KOPT-K1 (cell line): ENCODE measurements around the gene NUDT16L1.

Experiments
- H3K27ac ChIP-seq: fragments of 200-600 bp; sonication (generic); 2 replicates; pipeline ENCODE4 v1.5.1; 2016; ENCODE audit warnings: antibody characterized with exemption, mild to moderate bottlenecking, low read depth, low read length; ENCODE audit not compliant: poor library complexity, severe bottlenecking
- H3K36me3 ChIP-seq: fragments of 200-600 bp; sonication (generic); 2 replicates; pipeline ENCODE4 v1.5.1; 2017; ENCODE audit warnings: antibody characterized with exemption, mild to moderate bottlenecking, low read length, moderate library complexity; ENCODE audit not compliant: insufficient read depth
- H3K9me3 ChIP-seq: fragments of 200-600 bp; sonication (generic); 2 replicates; pipeline ENCODE4 v1.5.1; 2017; ENCODE audit warnings: antibody characterized with exemption, low read length, mild to moderate bottlenecking; ENCODE audit not compliant: insufficient read depth, poor library complexity, severe bottlenecking

The NUDT16L1 gene

DNA sequence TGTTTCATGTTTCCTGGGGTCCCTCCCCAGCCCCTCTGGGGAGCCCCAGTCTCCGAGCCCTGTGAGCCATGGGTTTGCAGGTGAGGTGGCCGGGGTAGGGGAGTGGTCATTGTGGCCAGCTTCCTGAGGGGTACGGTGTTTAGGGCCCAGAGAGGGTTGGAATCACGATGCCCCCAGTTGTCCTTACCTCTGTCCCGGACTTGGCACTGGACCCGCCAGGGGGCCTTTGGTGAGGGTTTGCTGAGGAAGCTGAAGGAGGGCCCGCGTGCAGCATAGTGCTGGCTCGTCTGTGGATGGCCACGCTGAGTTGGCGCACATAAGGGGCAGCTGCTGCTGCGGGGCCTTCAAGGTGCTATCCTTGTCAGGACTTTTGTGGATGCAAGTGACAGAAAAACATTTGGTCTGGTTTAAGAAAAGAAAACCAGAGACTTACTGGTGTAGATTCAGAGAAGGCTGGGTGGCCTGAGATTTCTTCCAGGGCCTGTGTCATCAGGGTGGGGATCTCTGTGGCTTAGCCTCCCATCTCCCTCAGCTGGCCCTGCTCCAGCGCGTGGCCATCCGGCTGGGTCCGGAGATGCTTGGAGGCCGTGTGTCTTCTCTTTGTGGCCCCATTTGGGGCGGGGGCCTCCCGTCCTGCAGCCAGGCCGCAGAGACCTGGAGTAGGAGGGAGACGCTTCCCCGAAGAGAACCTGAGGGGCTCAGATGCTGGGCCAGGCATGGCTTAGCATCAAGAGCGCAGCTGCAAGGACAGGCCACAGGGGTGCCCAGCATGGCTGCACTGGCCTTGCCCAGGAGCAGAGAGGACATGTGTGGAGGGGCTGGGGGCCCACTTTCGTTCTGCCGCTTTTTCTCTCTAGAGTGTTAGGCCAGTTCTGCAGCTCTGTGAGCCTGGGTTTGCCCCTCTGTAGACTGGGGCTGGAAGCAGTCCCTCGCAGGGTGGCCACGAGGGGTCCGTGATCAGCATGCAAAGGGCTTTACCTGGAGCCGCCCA is 33.7 kb upstream of the NUDT16L1 start:
- H3K9me3 ChIP-seq: no peaks in the 10 kb centered on the region
- H3K36me3 ChIP-seq: peaks cover 37% of the 10 kb centered on the region; the same call in 1 of the 2 replicates
- no peak overlapping the region for H3K27ac ChIP-seq

DNA sequence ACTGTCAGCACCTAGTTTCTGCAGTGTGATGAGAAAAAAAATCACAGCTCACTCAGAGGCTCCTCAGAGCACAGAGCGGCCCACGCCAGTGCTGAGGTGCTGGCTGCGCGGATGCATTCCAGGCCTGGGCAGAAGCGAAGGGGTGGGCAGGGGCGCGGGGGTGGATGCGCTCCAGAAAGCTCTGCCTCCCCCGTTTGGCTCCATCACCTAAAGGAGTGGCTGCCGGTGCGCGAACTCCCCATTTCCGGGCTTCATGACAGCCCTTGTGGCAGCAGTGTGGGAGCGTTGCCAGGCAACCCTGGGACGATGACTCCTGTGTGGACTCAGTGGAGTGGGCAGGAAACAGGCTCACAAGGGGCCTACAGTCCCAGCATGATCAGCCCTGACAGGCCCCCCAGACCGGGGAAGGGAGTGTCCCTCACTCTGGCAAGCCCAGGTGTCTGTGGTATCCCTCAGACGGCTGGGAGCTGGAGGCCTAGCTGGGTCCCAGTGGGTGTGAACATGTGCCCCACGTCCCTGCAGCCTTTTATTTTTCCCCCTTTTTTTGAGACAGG is 32.8 kb upstream of the NUDT16L1 start:
- Histone ChIP-seq H3K27ac (no peak overlapping the region), H3K36me3 (peaks cover 29% of the 10 kb centered on the region; the same call in 1 of the 2 replicates), H3K9me3 (no peaks in the 10 kb centered on the region)

DNA sequence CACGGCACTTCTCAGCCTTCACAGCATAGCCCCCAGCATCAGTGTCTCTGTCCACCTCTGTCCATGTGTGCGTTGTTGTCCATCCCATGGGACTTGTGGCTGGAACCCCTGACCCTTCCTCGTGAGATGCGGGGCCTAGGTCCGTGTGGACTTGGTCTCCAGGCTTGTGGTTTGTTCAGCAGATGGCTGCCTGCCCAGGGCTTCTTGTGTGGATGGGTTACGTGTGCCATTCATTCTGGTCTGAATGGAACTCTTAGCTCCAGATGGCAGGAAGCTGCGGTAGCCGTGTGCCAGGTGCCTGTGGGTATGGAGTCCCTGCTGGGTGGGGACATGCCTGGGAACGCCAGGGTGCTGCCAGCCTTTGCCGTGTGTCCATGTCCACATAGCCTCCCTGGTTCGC is 31.7 kb upstream of the NUDT16L1 start:
- no peaks in the 10 kb centered on the region for H3K9me3 ChIP-seq
- H3K27ac ChIP-seq: no peak overlapping the region
- H3K36me3 ChIP-seq: peaks cover 25% of the 10 kb centered on the region

DNA sequence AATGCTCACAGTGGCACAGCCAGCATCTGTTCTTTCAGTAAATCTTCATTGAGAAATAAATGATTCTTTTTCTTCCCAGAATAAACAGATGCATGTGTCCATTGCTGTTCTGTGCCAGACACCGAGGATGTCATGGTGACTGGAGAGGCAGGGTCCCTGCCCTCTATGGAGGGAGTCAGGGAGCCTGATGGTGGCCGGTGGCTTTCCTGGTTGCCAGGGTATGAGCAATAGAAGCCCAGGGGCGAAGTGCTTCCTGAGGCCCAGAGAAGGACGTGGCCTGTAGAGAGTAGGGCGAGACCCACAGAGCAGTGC is 29.9 kb upstream of the NUDT16L1 start:
- Histone ChIP-seq H3K36me3 (peaks cover 31% of the 10 kb centered on the region), H3K27ac (no peak overlapping the region), H3K9me3 (no peaks in the 10 kb centered on the region)

DNA sequence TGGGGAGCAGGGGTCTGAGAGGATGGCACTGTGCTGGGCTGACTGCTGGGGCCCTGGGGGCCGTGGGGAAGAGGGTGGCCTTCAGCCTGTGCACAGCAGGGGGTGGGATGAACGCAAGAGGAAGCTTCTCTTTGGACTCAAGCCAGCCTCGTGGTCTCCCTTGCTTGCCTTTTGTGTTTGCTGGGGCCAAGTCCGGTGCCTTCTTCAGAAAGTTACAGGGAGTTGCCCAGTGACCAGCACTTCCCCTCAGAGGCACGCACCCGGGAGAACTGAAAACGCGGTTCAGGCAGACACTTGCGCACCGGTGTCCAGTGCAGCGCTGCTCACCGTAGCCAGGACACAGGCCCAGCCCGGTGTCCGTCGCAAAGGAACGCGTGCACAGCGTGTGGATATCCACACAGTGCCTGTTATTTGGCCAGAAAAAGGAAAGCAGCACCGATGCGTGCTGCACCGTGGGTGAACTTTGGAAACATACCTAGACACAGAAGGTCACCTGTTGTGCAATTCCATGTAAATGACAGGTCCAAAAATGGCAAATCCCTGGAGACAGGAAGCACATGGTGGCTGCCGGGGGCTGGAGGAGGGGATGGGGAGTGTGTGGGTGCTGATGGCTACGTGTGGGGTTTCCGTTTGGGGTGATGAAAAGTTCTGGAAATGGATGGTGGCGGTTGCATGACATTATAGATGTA is 29.4 kb upstream of the NUDT16L1 start:
- no peaks in the 10 kb centered on the region for H3K9me3 ChIP-seq
- H3K27ac ChIP-seq: no peak overlapping the region
- H3K36me3 ChIP-seq: peaks cover 33% of the 10 kb centered on the region

DNA sequence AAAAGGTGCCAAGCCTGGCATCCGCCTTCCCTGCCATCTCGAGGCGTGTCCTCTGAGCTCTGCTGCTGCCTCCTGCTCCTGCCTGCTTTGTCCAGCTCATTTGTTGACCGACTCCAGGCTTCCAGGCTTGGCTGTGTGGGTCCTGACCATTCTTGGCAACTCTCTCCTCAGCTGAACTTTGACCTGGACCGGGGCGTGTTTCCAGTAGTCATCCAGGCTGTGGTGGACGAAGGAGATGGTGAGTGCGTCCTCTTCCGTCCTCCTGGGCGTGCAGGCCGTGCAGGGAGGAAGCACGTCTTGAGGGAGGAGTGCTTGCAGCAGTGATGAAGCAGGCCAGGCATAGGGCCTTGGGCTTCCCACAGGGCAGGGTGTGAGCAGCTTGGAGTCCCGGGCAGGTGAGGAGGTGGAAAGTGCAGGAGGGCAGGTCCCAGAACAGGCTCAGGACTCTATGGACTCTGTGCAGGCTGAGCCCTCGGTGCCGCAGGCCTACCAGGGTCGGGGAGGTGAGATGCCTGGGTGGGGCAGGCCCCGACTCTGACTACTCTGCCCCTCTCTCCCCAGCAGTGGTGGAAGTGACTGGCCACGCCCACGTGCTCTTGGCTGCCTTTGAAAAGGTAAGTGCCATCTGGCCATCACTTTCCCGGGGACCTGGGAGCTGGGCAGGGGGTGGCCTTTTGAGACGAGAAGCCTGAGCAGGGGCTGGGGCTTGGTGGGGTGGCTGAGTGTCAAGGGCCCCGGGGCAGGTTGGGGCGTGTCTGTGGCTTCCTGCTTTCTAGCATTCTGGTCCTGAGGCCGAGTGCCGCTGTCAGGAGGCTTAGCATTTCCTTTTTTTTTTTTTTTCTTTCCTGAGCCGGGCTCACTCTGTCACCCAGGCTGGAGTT is 28.6 kb upstream of the NUDT16L1 start:
- peaks cover 42% of the 10 kb centered on the region for H3K36me3 ChIP-seq
- peak overlapping the region; percentile 43 for H3K27ac ChIP-seq
- no peaks in the 10 kb centered on the region for H3K9me3 ChIP-seq

DNA sequence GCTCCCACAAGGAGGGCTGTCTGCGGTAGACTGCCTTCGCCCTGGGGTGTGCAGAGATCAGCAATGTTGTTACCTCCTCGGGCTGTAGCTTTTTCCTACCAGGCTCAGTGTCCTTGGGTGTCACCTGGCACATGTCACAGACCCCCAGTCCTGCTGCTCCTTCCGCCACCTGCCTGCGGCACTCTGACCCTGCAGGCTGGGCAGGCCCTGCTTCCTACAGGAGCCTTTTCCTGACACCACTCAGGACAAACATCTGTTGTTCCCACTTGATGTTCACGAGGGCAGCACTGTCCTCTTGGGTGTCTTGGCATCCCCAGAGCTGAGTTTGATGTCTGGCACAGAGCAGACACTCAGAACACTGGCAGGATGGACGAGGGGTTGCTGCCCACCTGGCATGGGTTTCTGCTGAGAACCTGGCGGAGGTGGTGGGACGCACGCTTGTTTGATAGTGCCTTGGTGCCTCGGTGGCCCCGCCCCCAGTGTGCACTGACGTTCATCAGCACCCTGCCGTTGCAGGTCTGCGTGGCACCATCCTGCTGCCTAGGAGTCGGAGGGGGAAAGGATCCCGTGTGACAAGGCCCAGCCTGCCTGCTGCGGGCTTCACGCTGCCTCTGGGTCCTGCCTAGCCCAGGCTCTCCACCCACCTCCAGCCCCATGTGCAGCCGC is 26.7 kb upstream of the NUDT16L1 start:
- peaks cover 52% of the 10 kb centered on the region for H3K36me3 ChIP-seq
- H3K9me3 ChIP-seq: no peaks in the 10 kb centered on the region
- H3K27ac ChIP-seq: no peak overlapping the region

DNA sequence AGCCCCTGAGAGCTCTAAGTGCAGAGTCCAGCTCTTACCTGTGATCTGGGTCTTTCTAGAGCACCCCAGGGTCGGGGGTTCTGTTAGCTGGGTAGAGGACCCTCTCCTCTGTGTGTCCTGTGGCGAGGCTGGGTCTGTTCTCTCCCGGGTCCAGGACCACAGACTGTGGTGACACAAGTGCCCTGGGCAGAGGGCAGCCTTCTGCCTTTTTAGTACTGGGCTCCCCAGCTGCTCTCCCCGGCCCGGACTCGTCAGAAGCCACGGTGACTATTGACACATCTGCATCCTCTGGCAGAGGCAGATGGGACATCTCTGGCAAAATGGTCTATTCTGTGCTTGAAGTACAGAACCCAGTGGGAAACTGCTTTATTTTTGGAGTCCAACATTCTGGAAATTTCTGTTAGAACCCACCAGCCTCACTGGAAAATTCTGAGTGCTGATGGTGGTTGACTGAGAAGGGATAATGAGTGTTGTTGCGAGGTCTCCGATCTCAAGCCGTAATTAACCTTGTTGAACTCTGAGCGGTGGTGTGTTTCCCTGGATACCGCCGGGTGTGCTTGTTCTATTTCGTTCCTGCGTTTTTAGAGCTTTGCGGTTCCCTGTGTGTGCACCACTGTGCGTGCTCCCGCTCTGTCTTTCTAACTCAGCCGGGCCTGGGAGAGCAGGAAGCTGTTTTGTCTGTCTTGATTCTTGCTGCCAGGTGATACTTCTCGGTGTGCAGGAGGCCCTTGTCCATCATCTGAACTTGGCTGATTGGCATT is 26.0 kb upstream of the NUDT16L1 start:
- H3K27ac ChIP-seq: no peak overlapping the region
- H3K36me3 ChIP-seq: peaks cover 53% of the 10 kb centered on the region

DNA sequence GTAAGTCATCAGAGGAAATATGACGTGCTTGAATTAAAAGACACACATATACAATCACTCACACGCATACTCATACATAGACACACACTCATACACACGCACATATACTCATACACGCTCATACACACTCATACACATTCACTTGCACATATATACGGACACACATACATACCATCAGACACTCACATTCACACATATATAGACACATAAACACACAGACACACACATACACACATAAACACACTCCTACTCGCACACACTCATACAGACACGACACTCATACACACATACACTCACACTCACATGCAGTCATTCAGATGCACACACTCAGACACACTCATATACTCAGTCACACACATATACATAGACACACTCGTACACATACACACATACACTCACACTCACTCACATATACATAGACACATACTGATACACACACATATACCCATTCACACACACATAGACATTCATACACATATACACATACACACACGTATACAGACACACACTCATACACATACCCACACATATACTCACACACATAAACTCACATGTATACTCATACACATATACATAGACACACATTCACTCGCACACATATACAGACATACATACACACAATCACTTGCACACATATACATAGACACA is 24.9 kb upstream of the NUDT16L1 start:
- H3K9me3 ChIP-seq: no peaks in the 10 kb centered on the region
- H3K36me3 ChIP-seq: peaks cover 60% of the 10 kb centered on the region
- H3K27ac ChIP-seq: no peak overlapping the region

More for the DNA sequence above, 26.0 kb upstream of the NUDT16L1 start:
- H3K9me3 ChIP-seq: no peaks in the 10 kb centered on the region

DNA sequence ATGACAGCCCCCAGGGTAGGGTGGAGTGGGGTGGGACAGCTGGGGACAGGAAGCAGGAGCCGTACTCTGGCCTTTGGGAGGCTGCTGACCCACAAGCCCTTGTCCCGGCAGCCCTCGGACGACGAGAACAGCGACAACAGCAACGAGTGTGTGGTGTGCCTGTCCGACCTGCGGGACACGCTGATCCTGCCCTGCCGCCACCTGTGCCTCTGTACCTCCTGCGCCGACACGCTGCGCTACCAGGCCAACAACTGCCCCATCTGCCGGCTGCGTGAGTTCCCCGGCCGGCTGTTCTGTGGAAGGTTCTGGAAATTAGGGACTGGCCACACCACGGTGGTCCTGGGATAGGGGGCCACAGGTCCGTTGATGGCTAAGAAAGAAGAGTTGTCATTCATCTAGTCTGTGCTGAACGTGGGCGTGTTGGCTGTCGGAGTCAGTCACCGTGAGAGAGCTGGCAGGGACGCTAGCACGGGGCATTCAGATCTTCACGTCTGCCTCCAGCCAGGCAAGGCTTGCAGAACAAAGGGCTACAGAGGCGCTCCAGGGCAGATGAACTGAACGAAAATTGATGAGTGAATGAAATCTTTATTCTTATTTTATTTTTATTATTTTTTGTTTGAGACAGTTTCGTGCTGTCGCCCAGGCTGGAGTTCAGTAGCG is 19.8 kb upstream of the NUDT16L1 start:
- Histone ChIP-seq H3K27ac (no peak overlapping the region), H3K9me3 (no peaks in the 10 kb centered on the region), H3K36me3 (peaks cover 33% of the 10 kb centered on the region)

DNA sequence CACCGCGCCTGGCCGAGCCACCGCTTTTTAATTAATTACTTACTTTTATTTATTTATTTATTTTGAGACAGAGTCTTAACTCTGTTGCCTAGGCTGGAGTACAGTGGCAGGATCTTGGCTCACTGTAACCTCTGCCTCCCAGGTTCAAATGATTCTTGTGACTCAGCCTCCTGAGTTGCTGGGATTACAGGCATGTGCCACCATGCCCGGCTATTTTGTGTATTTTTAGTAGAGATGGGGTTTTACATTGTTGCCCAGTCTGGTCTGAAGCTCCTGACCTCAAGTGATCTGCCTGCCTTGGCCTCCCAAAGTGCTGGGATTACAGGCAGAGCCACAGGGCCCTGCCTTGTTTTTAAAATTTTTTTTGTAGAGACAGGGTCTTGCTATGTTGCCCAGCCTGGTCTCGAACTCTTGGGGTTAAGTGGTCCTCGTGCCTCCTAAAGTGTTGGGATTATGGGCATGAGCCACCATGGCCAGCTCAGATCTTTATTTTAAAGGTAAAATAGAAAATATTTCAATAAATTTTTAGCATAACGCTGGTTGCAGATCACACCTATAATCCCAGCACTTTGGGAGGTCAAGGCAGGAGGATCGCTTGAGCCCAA is 18.3 kb upstream of the NUDT16L1 start:
- Histone ChIP-seq H3K27ac (no peak overlapping the region), H3K9me3 (no peaks in the 10 kb centered on the region), H3K36me3 (peaks cover 26% of the 10 kb centered on the region; the same call in 1 of the 2 replicates)

DNA sequence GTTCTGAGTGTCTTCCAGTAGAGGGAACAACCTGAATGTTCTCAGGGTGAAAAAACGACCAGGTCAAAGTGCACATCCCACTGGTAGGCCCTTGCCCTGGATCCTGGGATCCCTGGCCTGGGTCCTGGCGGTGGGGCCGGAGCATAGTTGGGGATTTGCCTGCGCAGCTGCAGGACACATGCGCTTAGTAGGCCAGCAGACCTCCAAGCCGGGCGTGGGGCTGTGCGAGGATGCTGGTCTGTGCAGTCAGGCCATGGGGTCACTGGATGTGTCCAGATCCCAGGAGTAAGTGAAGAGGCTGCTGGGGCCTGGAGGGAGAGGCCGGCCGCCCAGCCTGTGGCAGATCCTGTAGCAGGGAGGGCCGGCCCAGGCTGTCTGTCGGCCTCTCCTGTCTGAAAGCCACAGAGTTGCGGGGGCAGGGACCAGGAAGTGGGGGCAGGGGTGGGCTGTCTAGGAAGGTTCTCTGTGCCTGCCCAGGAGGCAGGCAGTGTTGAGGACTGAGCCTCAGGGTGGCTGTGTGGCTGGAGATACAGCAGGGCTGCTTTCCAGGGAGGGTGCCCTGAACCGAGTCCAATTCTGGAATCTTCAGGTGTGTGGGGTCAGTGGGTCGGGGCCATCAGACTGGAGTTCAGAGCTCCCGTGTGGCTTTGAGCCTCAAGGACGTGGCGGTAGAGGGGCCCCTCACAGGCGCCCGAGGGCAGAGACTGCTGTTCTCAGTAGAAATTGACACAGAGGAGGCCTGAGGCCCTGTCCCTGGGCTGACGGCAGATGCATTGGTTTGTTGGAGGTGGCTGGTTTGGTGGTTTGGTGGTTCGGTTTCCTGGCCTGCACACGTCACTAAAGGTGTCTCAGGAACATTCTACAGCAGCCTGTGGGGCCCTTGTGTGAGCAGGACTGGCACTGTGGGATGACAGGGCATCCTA is 17.2 kb upstream of the NUDT16L1 start:
- H3K27ac ChIP-seq: peak overlapping the region; percentile 65
- H3K36me3 ChIP-seq: peaks cover 25% of the 10 kb centered on the region; the same call in 1 of the 2 replicates
- H3K9me3 ChIP-seq: no peaks in the 10 kb centered on the region
